ENCODE data around the gene IMMT. TPM values are rescaled to one million over a fixed set of nuclear protein-coding genes. Genes with fewer than 3 reads are reported as not detected.

IMMT gene
- total and polyA plus RNA-seq, 8 donors, result 66.8 to 94.1 (median 82.6) TPM

DNA sequence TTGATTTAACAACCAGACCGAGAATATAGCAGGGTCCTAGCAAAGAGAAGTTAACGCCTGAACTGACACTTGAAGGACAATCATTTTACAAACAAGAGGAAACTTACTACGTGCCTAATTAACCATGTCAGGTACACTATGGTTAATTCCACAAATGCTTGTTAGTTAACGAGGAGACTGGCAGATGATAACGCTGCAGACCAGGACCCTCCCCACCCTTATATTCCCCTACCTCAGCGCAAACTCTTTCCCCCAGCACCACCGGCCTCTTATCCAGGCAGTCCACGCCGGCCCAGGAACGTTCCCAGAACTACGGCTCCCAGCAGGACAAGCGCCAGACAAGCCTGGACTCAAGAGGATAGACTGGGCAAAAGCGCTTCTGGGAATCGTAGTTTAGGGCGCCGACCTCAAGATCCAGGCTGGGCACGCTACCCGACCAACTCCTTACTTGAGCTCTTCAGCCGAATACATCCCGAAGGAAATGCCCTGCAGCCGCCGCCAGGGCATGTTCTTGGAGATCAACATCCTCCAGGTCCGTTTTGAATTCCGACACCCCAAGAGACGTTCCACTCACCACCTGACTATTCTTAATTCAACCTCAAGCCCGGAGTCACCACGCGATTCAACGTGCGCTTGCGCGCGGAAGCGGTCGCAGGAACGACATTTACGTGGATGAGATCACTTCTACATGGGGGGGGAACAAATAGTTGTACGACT, 89.9 kb downstream of the IMMT start, which contains the start of gene POLR1A:
Gene POLR1A (minus strand): TSS at position 635 of the 717 bp plus-strand sequence. CDS start 110 bp downstream, at position 525.
- H3K36me3 ChIP-seq, result peaks cover 0 to 40% of the 10 kb centered on the region in 2 donors
- no peaks in the 10 kb centered on the region for H3K9me3 ChIP-seq
- H3K4me3 ChIP-seq, result peak within 1 kb of the TSS; percentile 91 to 96
- no peaks in the 10 kb centered on the region for H3K27me3 ChIP-seq
- H3K27ac ChIP-seq, result peak within 1 kb of the TSS; percentile 72 to 82
- DNase-seq (peak; percentile 91 to 98 (median 93)), ATAC-seq (peak; percentile 97)
- TF ChIP-seq, protein P1, sequence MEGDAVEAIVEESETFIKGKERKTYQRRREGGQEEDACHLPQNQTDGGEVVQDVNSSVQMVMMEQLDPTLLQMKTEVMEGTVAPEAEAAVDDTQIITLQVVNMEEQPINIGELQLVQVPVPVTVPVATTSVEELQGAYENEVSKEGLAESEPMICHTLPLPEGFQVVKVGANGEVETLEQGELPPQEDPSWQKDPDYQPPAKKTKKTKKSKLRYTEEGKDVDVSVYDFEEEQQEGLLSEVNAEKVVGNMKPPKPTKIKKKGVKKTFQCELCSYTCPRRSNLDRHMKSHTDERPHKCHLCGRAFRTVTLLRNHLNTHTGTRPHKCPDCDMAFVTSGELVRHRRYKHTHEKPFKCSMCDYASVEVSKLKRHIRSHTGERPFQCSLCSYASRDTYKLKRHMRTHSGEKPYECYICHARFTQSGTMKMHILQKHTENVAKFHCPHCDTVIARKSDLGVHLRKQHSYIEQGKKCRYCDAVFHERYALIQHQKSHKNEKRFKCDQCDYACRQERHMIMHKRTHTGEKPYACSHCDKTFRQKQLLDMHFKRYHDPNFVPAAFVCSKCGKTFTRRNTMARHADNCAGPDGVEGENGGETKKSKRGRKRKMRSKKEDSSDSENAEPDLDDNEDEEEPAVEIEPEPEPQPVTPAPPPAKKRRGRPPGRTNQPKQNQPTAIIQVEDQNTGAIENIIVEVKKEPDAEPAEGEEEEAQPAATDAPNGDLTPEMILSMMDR (IDR thresholded peaks at IDR 0.05), result no peak
- peaks cover 15 to 44% of the 10 kb centered on the region in 2 donors for H3K4me1 ChIP-seq
- intact Hi-C loops (cut with DNase I), result no loop called here

DNA sequence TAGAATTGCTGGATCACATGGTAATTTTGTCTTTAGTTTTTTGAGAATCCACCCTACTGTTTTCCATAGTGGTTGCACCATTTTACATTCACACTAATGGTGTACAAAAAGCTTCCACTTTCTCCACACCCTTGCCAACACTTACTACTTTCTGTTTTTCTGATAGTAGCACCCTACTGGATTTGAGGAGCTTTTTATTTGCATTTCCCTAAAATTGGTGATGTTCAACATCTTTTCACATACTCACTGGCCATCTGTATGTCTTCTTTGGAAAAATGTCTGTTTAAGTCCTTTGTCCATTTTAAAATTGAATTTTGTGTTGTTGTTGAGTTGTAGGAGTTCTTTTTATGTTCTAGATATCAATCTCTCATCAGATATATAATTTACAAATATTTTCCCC, 93.1 kb downstream of the IMMT start:
- ATAC-seq (no peak), DNase-seq (no peak)
- Histone ChIP-seq H3K36me3 (peaks cover 0 to 52% of the 10 kb centered on the region in 2 donors), H3K4me3 (no peak overlapping the region), H3K9me3 (no peaks in the 10 kb centered on the region), H3K27me3 (no peaks in the 10 kb centered on the region), H3K27ac (no peak overlapping the region), H3K4me1 (peaks cover 13 to 31% of the 10 kb centered on the region in 2 donors)
- intact Hi-C loops (cut with DNase I), result no loop called here
- TF ChIP-seq, protein P1 (IDR thresholded peaks at IDR 0.05), result no peak

- H3K27me3 ChIP-seq, result no peaks in the 10 kb centered on the region
- H3K9me3 ChIP-seq, result no peaks in the 10 kb centered on the region
- peaks cover 0 to 2% of the 10 kb centered on the region in 2 donors for H3K4me1 ChIP-seq
- no peak overlapping the region for H3K4me3 ChIP-seq
- intact Hi-C loops (cut with DNase I), result no loop called here
- ATAC-seq (no peak), DNase-seq (no peak)
- TF ChIP-seq, protein P1 (IDR thresholded peaks at IDR 0.05), result no peak
- H3K36me3 ChIP-seq, result peaks cover 0 to 88% of the 10 kb centered on the region in 2 donors
- no peak overlapping the region for H3K27ac ChIP-seq
Observed at GRCh38 chr2:86097913-86098312, 97.3 kb downstream of the IMMT start.

- DNase-seq (no peak), ATAC-seq (no peak)
- H3K36me3 ChIP-seq, result peaks cover 0 to 89% of the 10 kb centered on the region in 2 donors
- intact Hi-C loops (cut with DNase I), result no loop called here
- no peaks in the 10 kb centered on the region for H3K27me3 ChIP-seq
- H3K4me1 ChIP-seq, result no peaks in the 10 kb centered on the region
- no peak overlapping the region for H3K27ac ChIP-seq
- H3K4me3 ChIP-seq, result no peak overlapping the region
- TF ChIP-seq, protein P1 (IDR thresholded peaks at IDR 0.05), result no peak
- H3K9me3 ChIP-seq, result no peaks in the 10 kb centered on the region
Observed at GRCh38 chr2:86097114-86097896, 98.0 kb downstream of the IMMT start.

DNA sequence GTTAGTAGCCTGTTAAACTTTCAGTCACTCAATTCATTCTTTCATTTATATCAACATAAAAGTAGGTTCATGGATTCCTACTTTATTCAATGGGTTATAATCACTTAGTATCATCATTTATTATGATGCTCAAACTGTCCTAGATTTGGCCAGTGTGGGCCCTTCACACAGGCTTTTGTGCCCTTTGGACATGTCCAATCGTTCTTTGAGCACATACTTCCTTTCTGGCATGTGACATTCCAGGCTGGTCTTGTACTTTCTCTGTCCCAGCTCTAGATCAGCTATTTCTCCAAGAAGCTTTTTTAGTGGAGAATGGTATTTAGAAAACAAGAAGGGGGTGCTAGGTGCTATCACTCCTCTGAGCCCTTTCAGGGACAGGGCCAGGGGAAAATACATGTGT, 101.0 kb downstream of the IMMT start:
- TF ChIP-seq, protein P1 (IDR thresholded peaks at IDR 0.05), result no peak
- Histone ChIP-seq H3K4me1 (no peaks in the 10 kb centered on the region), H3K27ac (no peak overlapping the region), H3K27me3 (no peaks in the 10 kb centered on the region), H3K9me3 (no peaks in the 10 kb centered on the region), H3K4me3 (no peak overlapping the region), H3K36me3 (peaks cover 0 to 94% of the 10 kb centered on the region in 2 donors)
- intact Hi-C loops (cut with DNase I), result no loop called here
- DNase-seq, result no peak
- no peak for ATAC-seq

Measured in left lung (tissue), 10 donors.